Esophagus muscularis mucosa (tissue), 4 donors: Measurements from ENCODE around the gene PRR18.

Source experiments
- EP300 ChIP-seq: sonication (generic); formaldehyde crosslinking; IDR thresholded peaks from one replicate; pipeline ENCODE4 v1.6.1; 2017; ENCODE audit warnings: antibody characterized with exemption
- POLR2AphosphoS5 ChIP-seq, 2 donors: sonication (generic); formaldehyde crosslinking; IDR thresholded peaks; one replicate each; pipeline ENCODE4 v1.6.1; 2017; ENCODE audit warnings: antibody characterized with exemption in 2 of 2
- TF ChIP-seq, protein P1 (sequence below), 3 experiments: fragments of 200-600 bp in 2 of 3; fragments of 450-650 bp in 1 of 3; sonication (generic) in 2 of 3; IDR thresholded peaks; one replicate each; pipeline ENCODE4 v1.5.1; 2017 to 2019; ENCODE audit warnings: antibody characterized with exemption in 3 of 3, mild to moderate bottlenecking in 2 of 3, moderate library complexity in 1 of 3

GRCh38 chr6:166310634-166311033, 2.4 kb upstream of the PRR18 start:
- TF ChIP-seq EP300 (no peak), POLR2AphosphoS5 (IDR thresholded peaks at IDR 0.05) (no peak)
- TF ChIP-seq, protein P1, sequence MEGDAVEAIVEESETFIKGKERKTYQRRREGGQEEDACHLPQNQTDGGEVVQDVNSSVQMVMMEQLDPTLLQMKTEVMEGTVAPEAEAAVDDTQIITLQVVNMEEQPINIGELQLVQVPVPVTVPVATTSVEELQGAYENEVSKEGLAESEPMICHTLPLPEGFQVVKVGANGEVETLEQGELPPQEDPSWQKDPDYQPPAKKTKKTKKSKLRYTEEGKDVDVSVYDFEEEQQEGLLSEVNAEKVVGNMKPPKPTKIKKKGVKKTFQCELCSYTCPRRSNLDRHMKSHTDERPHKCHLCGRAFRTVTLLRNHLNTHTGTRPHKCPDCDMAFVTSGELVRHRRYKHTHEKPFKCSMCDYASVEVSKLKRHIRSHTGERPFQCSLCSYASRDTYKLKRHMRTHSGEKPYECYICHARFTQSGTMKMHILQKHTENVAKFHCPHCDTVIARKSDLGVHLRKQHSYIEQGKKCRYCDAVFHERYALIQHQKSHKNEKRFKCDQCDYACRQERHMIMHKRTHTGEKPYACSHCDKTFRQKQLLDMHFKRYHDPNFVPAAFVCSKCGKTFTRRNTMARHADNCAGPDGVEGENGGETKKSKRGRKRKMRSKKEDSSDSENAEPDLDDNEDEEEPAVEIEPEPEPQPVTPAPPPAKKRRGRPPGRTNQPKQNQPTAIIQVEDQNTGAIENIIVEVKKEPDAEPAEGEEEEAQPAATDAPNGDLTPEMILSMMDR (IDR thresholded peaks at IDR 0.05) = no peak
